Measurements from ENCODE around the gene RNF181. TPM values are rescaled to one million over a fixed set of nuclear protein-coding genes. Genes with fewer than 3 reads are reported as not detected.

The RNF181 gene
- total RNA-seq, 1 donor from 2014 or later = 85.9 TPM

GRCh38 chr2:85593023-85593422 is 2.5 kb upstream of the RNF181 start:
- H3K9me3 ChIP-seq = no peaks in the 10 kb centered on the region
- ATAC-seq (no peak), DNase-seq (no peak)
- peaks cover 9% of the 10 kb centered on the region for H3K36me3 ChIP-seq
- TF ChIP-seq, protein P1, sequence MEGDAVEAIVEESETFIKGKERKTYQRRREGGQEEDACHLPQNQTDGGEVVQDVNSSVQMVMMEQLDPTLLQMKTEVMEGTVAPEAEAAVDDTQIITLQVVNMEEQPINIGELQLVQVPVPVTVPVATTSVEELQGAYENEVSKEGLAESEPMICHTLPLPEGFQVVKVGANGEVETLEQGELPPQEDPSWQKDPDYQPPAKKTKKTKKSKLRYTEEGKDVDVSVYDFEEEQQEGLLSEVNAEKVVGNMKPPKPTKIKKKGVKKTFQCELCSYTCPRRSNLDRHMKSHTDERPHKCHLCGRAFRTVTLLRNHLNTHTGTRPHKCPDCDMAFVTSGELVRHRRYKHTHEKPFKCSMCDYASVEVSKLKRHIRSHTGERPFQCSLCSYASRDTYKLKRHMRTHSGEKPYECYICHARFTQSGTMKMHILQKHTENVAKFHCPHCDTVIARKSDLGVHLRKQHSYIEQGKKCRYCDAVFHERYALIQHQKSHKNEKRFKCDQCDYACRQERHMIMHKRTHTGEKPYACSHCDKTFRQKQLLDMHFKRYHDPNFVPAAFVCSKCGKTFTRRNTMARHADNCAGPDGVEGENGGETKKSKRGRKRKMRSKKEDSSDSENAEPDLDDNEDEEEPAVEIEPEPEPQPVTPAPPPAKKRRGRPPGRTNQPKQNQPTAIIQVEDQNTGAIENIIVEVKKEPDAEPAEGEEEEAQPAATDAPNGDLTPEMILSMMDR (IDR thresholded peaks at IDR 0.05) = no peak
- no peaks in the 10 kb centered on the region for H3K27me3 ChIP-seq
- H3K4me3 ChIP-seq = no peak overlapping the region
- intact Hi-C loops (cut with DNase I) = no loop called here
- H3K4me1 ChIP-seq = peaks cover 67% of the 10 kb centered on the region
- H3K27ac ChIP-seq = no peak overlapping the region

DNA sequence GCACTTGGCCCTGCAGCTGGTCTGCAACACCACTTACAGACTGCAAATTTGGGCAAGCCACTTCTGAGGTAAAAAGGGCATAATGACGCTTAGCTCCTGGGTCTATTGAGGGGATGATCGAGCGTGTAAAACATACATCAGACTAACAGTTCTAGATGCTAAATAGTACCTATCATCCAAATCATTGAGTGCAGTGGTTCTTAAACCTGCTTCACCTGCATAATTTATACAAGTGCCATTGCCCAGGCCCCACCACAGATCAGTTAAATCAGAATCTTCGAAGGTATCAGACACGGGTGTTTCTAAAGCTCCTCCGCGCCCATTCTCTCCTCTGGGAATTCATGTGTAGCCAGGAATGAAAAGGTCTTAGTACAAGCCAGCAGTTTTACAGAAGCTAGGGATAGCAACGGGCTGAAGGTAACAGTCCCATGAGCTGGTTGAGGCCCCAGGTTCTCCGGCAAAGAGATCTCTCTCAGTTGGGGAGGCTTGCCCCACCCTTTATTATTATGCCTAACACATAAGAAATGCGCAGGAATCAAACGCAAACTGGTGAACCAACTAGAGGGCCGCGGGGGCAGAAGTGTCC is 737 bp upstream of the RNF181 start:
- DNase-seq (no peak), ATAC-seq (no peak)
- H3K36me3 ChIP-seq = peaks cover 27% of the 10 kb centered on the region
- intact Hi-C loops (cut with DNase I) = no loop called here
- peaks cover 50% of the 10 kb centered on the region for H3K4me1 ChIP-seq
- TF ChIP-seq, protein P1 (IDR thresholded peaks at IDR 0.05) = no peak
- no peaks in the 10 kb centered on the region for H3K9me3 ChIP-seq
- no peaks in the 10 kb centered on the region for H3K27me3 ChIP-seq
- peak overlapping the region; percentile 74 for H3K4me3 ChIP-seq
- H3K27ac ChIP-seq = peak overlapping the region; percentile 93

DNA sequence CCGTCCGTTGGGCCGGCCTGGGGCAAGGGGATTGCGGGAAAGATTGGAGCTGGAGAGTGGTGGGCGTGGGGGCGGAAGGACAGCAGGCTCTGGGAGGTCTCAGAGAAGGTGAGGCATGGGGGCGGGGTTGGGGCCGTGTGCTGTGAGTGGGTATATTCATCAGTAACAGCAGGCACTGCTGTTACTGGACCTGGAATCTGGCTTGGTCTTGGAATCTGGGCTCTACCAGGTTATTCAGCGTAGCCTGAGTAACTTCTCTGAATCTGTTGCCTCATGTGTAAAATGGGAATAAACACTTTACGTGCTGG is 435 bp downstream of the RNF181 start:
- Histone ChIP-seq H3K27ac (peak overlapping the region; percentile 93), H3K4me3 (peak overlapping the region; percentile 74), H3K27me3 (no peaks in the 10 kb centered on the region), H3K36me3 (peaks cover 31% of the 10 kb centered on the region), H3K9me3 (no peaks in the 10 kb centered on the region), H3K4me1 (peaks cover 39% of the 10 kb centered on the region)
- ATAC-seq = no peak
- intact Hi-C loops (cut with DNase I) = no loop called here
- TF ChIP-seq, protein P1 (IDR thresholded peaks at IDR 0.05) = no peak
- no peak for DNase-seq

- ATAC-seq (no peak), DNase-seq (no peak)
- Histone ChIP-seq H3K4me3 (peak overlapping the region; percentile 74), H3K9me3 (no peaks in the 10 kb centered on the region), H3K27me3 (no peaks in the 10 kb centered on the region), H3K27ac (peak overlapping the region; percentile 93), H3K4me1 (peaks cover 39% of the 10 kb centered on the region), H3K36me3 (peaks cover 31% of the 10 kb centered on the region)
- TF ChIP-seq, protein P1 (IDR thresholded peaks at IDR 0.05) = no peak
- intact Hi-C loops (cut with DNase I) = no loop called here
These were observed 1.1 kb downstream of the RNF181 start for GRCh38 chr2:85596486-85597143.

DNA sequence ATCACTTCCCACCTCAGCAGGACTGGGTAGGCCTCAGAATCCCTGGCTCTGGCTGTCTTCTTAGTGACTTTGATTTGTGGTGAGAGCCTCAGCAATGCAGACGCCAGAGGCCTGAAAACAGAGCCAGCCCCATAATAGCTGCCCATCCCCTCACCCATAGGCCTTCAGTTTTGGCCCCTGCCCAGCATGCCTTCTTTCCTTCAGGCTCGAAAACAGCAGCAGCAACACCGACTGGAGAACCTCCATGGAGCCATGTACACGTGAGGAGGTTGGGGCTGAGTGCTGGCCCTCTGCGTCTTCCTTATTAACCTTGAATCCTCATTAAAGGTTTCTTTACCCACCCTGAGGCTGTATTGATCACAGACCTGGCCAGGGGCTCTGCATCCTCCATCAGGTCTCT is 1.7 kb downstream of the RNF181 start:
- TF ChIP-seq, protein P1 (IDR thresholded peaks at IDR 0.05) = no peak
- Histone ChIP-seq H3K4me1 (peaks cover 34% of the 10 kb centered on the region), H3K27ac (no peak overlapping the region), H3K4me3 (no peak overlapping the region), H3K36me3 (peaks cover 31% of the 10 kb centered on the region), H3K9me3 (no peaks in the 10 kb centered on the region), H3K27me3 (no peaks in the 10 kb centered on the region)
- DNase-seq (no peak), ATAC-seq (no peak)
- intact Hi-C loops (cut with DNase I) = no loop called here
